PFSK-1 (cell line): ENCODE data around the gene NUDCD3.

Experiments
- FOXP2 ChIP-seq: optimal IDR thresholded peaks from 2 replicates; pipeline ENCODE3; 2011; ENCODE audit warnings: borderline replicate concordance, control low read depth, inconsistent platforms; ENCODE audit not compliant: insufficient read depth; ENCODE audit errors: extremely low read length, extremely low read depth
- POLR2AphosphoS5 ChIP-seq: IDR thresholded peaks from 2 replicates; pipeline ENCODE4 v1.6.1; 2012; ENCODE audit warnings: low read depth, mild to moderate bottlenecking, control low read depth, low read length, moderate library complexity
- REST ChIP-seq, 2 experiments: IDR thresholded peaks; 2 replicates each; pipeline versions ENCODE4 v1.6.1 to v1.8.0; 2011 to 2012; ENCODE audit warnings: low read depth in 2 of 2, low read length in 2 of 2, control low read depth in 1 of 2, inconsistent platforms in 1 of 2, mild to moderate bottlenecking in 1 of 2, moderate library complexity in 1 of 2; ENCODE audit not compliant: insufficient read depth in 1 of 2
- SIN3A ChIP-seq: IDR thresholded peaks from 2 replicates; pipeline ENCODE4 v1.6.1; 2012; ENCODE audit warnings: mild to moderate bottlenecking, low read length, moderate library complexity, borderline replicate concordance; ENCODE audit not compliant: insufficient read depth
- TAF1 ChIP-seq: IDR thresholded peaks from 2 replicates; pipeline ENCODE4 v1.6.1; 2012; ENCODE audit warnings: low read length, control low read depth, borderline replicate concordance; ENCODE audit not compliant: insufficient read depth

NUDCD3 gene

GRCh38 chr7:44336491-44336890 lies 154.0 kb downstream of the NUDCD3 start:
- TF ChIP-seq POLR2AphosphoS5 (no peak), FOXP2 (no peak), TAF1 (no peak), REST (IDR thresholded peaks at IDR 0.05; ENCODE audit: insufficient read depth in 1 of 2, low read depth in 2 of 2, low read length in 2 of 2) (no peak), SIN3A (no peak)

- no peak for TF ChIP-seq FOXP2
- no peak for TF ChIP-seq TAF1
- TF ChIP-seq POLR2AphosphoS5: no peak
- no peak for TF ChIP-seq SIN3A
- TF ChIP-seq REST (IDR thresholded peaks at IDR 0.05; ENCODE audit: insufficient read depth in 1 of 2, low read depth in 2 of 2, low read length in 2 of 2): no peak
Observed at GRCh38 chr7:44335184-44335583, 155.3 kb downstream of the NUDCD3 start.

GRCh38 chr7:44334734-44335097 lies 155.7 kb downstream of the NUDCD3 start:
- TF ChIP-seq FOXP2 (no peak), REST (IDR thresholded peaks at IDR 0.05; ENCODE audit: insufficient read depth in 1 of 2, low read depth in 2 of 2, low read length in 2 of 2) (no peak), POLR2AphosphoS5 (no peak), SIN3A (no peak), TAF1 (no peak)

- TF ChIP-seq POLR2AphosphoS5: no peak
- TF ChIP-seq SIN3A: no peak
- no peak for TF ChIP-seq FOXP2
- TF ChIP-seq TAF1: no peak
- TF ChIP-seq REST (IDR thresholded peaks at IDR 0.05; ENCODE audit: insufficient read depth in 1 of 2, low read depth in 2 of 2, low read length in 2 of 2): no peak
Observed at GRCh38 chr7:44333911-44334733, 156.3 kb downstream of the NUDCD3 start.

- TF ChIP-seq REST (IDR thresholded peaks at IDR 0.05; ENCODE audit: insufficient read depth in 1 of 2, low read depth in 2 of 2, low read length in 2 of 2) (no peak), SIN3A (no peak), POLR2AphosphoS5 (no peak), TAF1 (no peak), FOXP2 (no peak)
Observed at GRCh38 chr7:44331682-44332081, 158.8 kb downstream of the NUDCD3 start.
